Activated CD8-positive, alpha-beta memory T cell treated with anti-CD3 and anti-CD28 coated beads for 24 hours (primary cell): ENCODE data around the gene AKT1.

ENCODE experiments used
- DNase-seq: peaks from one replicate; pipeline ENCODE4 v3.0.0-alpha.2; 2020

Gene AKT1

GRCh38 chr14:104798300-104799243 is 3.0 kb upstream of the AKT1 start:
- DNase-seq = no peak

DNA sequence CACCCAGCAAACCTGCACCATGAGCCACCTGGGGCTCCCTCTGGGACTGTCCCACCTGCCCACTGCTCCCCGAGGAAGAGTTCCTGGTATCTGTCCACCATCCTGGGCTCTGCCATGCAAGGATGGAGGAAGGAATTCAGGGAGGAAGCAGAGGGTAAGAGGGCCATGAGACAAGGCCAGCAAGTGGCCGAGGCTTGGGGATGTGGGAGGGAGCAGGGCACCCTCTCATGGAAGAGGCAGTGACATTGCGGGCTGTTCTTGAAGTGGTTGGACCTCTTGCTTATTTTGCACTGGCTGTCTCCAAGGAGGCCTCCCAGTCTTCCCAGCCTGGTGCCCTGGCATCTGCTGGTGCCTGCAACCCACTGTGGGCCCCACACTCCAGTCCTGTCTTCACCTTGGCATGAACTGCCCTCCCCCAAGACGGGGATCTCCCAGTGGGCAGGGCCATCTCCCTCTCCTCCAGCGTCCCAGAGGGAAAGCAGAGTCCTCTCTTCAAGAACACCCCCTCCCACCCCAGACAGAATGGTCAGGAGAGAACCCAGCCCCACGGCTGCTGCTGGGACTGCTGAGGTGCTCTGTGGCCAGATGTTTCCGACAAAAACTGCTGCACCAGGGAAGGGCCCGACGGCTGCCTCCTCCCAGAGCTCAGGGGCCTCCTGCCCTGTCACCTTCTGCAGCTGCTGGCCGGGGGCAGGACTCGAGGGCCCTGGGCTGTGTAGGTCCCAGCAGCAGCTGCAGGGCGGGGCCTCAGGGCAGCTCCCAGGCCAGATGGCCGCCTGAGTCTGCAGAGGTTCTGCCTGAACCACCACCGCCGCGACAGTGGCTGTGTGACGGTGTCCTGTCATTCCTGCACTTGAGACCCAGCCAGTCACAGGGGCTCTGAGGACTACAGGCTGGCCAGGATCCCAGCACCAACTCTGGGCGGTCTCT is 1.8 kb upstream of the AKT1 start:
- no peak for DNase-seq

- no peak for DNase-seq
Measured at GRCh38 chr14:104796687-104797081, 1.1 kb upstream of the AKT1 start.

GRCh38 chr14:104795781-104796686 is 486 bp upstream of the AKT1 start:
- peak; percentile 79 for DNase-seq

- DNase-seq = no peak
Measured at GRCh38 chr14:104794631-104794992, 936 bp downstream of the AKT1 start.

DNA sequence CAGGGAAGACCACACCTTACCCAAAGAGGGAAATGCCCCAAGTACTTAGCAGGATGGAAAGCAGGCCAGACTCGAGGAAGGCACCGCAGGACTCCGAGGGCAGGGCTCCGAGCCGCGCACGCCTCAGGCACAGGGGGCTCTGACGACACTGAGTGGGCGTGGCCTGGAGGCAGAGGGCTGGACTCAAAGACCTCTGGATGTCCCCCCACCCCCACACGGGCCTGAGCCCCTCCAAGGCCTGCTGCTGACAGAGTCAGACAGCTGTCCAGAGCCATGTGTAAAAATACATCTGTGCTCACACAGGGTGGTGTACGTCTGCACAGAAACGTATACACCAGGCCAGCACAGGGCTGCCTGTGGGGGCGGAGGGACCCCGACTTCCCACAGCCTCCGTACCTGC is 1.4 kb downstream of the AKT1 start:
- DNase-seq = peak; percentile 81

GRCh38 chr14:104793703-104793959 is 1.9 kb downstream of the AKT1 start:
- DNase-seq = no peak

- no peak for DNase-seq
Measured at GRCh38 chr14:104792945-104793702, 2.4 kb downstream of the AKT1 start.

DNA sequence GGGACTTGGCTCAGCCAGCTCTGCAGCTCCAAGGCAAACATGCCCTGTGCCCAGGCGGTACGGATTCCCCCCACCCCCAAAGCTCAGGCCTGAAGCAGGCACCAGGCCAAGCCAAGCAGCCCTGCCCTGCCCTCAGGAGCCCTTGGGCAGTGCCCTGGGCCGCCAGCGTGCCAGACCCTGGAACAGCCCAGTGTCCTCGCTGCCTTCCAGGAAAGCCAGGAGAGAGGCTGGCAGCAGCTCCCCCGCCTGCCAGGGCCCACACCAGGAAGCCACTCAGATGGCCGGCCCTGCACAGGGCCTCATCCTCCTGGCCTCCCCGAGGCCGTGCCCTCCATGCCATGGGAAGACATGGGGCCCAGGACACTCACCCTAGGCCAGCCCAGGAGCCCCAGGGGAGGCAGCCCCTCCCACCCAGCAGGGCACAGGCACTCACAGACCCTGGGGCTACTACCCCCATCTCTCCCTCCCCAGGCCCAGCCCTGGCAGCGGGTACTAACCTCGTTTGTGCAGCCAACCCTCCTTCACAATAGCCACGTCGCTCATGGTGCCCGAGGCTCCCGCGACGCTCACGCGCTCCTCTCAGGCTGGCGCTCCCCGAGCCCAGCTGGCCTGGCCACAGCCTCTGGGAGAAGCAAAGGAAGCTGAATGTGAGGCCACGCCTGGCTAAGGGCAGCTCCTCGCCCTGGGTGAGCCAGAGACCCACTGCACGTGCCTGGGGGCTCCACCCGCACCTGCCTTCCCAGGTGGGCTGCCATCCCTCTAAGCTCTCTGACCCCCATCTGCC is 3.3 kb downstream of the AKT1 start:
- no peak for DNase-seq

DNA sequence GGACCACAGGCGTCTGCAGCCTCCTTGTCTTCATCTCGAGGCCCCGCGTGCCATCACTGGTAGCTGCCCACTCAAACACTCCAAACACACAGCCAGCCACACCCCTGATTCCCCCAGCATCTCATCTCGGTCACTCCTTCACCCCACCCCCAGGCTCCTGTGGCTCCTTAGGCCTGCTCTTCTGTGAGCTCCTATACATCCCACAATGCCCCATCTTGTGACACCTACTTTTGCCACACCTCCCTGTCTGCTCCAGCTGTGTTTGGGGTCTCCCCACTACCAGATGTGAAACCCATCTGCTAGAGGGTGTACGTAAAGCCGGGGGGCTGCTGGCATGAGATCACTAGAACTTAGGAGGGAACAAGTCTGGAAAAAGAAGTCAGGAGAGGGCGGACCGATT is 4.1 kb downstream of the AKT1 start:
- no peak for DNase-seq

DNA sequence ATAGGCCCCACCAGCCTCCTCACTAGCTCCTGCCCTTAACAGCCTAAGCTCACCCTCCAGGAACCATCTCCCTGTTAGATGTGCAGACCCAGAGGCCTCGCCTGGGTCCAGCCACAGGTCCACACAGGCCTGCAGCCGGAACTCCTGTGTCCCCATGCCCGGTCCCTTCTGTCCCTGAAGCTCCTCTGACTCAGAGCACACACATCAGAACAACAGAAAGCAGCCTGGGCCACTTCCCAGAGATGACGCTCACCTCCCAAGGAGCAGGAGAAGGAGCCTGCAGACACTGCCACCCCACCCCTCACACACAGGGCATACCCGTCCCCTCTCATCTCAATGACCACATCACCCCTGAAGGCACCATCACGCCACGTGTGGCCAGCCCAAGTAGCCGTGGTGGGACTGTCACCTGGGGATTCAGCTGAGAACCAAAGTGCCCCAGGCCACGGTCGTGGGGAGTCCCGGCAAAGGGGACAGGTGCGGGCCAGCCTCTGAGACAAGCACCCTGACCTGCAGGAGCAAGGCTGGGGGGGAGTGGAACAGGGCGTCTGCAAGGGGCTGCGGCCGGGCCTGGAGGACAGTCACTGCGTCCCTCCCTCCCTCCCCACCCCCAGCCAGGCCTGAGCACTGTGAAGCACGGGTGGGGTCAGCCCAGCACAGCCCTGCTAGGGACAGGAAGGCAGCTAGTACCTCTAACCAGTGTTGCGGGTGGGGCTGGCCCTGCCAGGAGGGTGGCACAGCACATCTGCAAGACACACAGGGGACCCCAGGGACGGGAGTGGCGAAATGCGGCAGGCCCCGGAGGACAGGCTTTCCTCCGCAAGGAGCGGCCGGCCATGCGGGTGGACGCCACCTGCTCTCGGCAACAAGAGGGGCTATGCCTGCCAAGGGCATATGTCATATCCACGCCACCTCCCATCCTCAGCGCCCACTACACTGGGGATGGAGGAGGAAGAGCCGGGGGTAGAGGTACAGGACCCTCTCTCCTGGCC is 5.5 kb downstream of the AKT1 start:
- DNase-seq = no peak

DNA sequence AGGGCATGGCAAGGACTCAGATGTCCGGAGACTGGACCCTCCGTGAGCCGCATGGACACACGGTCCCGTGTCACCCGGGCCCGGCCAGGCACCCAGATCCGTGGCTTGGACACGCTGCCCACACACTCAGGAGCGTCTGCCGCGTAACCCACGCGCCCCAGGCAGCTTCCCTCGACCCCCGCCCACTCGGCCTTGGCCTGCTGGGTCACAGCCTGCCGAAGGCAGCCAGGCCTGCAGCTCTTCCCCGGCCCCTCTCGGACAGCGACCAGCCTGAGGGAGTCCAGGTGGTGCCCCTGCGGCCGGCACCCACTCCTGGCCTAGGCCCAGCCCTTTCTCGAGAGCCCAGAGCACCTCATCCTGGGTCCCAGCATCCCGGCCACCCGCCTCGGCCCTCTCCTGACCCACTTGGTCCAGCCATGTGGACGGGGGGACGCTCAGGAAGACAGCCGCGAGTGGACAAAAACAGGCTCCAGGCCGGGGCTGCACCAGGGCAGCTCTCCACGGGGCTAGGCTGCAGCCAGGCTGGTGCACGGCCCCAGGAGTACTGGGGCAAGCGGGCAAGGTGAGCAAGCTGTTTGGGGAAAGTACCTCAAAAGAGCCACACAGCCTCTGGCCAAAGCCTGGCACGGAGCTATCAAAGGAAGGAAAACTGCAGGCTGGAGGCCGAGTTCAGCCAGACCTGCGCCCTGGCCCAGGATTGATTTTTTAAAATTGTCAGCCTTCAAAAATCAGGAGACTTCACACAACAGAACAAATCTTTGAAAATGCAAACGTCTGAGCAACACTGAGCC is 6.5 kb downstream of the AKT1 start:
- DNase-seq = no peak

- no peak for DNase-seq
Measured at GRCh38 chr14:104788161-104788818, 7.3 kb downstream of the AKT1 start.

- DNase-seq = no peak
Measured at GRCh38 chr14:104787736-104788135, 7.8 kb downstream of the AKT1 start.

- DNase-seq = no peak
Measured at GRCh38 chr14:104786726-104787675, 8.5 kb downstream of the AKT1 start.

GRCh38 chr14:104786091-104786586 is 9.4 kb downstream of the AKT1 start:
- DNase-seq = no peak

DNA sequence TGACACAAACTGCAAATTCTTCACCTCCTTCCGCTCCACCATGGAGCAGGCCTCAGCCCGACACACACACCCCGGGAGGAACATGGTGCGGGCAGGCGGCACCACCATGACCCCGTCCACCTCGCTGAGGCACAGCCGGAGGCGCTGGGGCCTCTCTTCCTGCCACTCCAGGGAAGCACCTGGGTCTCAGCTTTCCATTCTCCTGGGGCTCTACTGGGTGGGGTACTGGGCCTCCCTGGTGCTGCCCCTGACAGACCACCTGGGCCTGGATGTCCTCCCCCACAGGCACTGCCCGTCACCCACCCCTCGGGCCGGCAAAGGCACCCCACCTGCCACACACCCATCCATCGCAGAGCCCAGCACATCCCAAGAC is 9.9 kb downstream of the AKT1 start:
- no peak for DNase-seq
